K562 (cell line): ENCODE results near the gene UQCRC1. TPM values are rescaled to one million over a fixed set of nuclear protein-coding genes. Genes with fewer than 3 reads are reported as not detected.

Source experiments
- BRCA1 ChIP-seq, 2 experiments: fragments of 450-650 bp in 1 of 2; sonication (generic) in 1 of 2; formaldehyde crosslinking in 1 of 2; IDR thresholded peaks; 2 replicates each; pipeline versions ENCODE4 v1.5.0 to v1.6.1; 2017 to 2020; ENCODE audit warnings: mild to moderate bottlenecking in 1 of 2, missing genetic modification reagents in 1 of 2
- BRD9 ChIP-seq: fragments of 450-650 bp; IDR thresholded peaks from 2 replicates; pipeline ENCODE4 v1.6.1; 2018; ENCODE audit warnings: low read depth; ENCODE audit not compliant: partially characterized antibody
- CBFA2T3 ChIP-seq: fragments of 450-650 bp; IDR thresholded peaks from 2 replicates; pipeline ENCODE4 v1.6.1; 2017
- E2F8 ChIP-seq: fragments of 450-650 bp; IDR thresholded peaks from 2 replicates; pipeline ENCODE4 v1.7.1; 2018; ENCODE audit warnings: mild to moderate bottlenecking, low read depth; ENCODE audit not compliant: partially characterized antibody
- KDM4B ChIP-seq, 2 experiments: fragments of 450-650 bp in 1 of 2; sonication (generic) in 1 of 2; IDR thresholded peaks; 2 replicates each; pipeline ENCODE4 v1.6.1; 2016 to 2017; ENCODE audit warnings: borderline replicate concordance in 2 of 2, antibody characterized with exemption in 1 of 2, low read depth in 1 of 2, mild to moderate bottlenecking in 1 of 2
- POLR2AphosphoS5 ChIP-seq: IDR thresholded peaks from 2 replicates; pipeline ENCODE4 v1.6.1; 2011; ENCODE audit warnings: mild to moderate bottlenecking, low read depth, low read length, moderate library complexity; ENCODE audit not compliant: control insufficient read depth, insufficient read depth
- RBM25 ChIP-seq: fragments of 200-400 bp; formaldehyde crosslinking; IDR thresholded peaks from 2 replicates; pipeline ENCODE4 v1.6.1; 2018; ENCODE audit warnings: low read length, low read depth, moderate library complexity; ENCODE audit not compliant: severe bottlenecking
- SRF ChIP-seq, 2 experiments: fragments of 250-450, 450-650 bp in 1 of 2; sonication (Bioruptor Pico) in 1 of 2; sonication (generic) in 1 of 2; formaldehyde crosslinking; IDR thresholded peaks; 2 replicates each; pipeline versions ENCODE4 v1.5.0 to v1.5.1; 2020 to 2022; ENCODE audit warnings: mild to moderate bottlenecking in 1 of 2, missing genetic modification reagents in 1 of 2
- TCF3 ChIP-seq: sonication (generic); formaldehyde crosslinking; IDR thresholded peaks from 2 replicates; pipeline ENCODE4 v1.4.0; 2020; ENCODE audit warnings: mild to moderate bottlenecking, missing genetic modification reagents
- TFAP4 ChIP-seq: sonication (generic); formaldehyde crosslinking; IDR thresholded peaks from 2 replicates; pipeline ENCODE4 v1.8.0; 2022; ENCODE audit warnings: missing genetic modification reagents, mild to moderate bottlenecking, moderate library complexity, borderline replicate concordance
- ZNF280B ChIP-seq: fragments of 250-450 bp; sonication (Bioruptor Pico); IDR thresholded peaks from 2 replicates; pipeline ENCODE4 v1.5.1; 2021; ENCODE audit warnings: mild to moderate bottlenecking
- ZNF586 ChIP-seq: fragments of 450-650 bp; formaldehyde crosslinking; conservative IDR thresholded peaks from 2 replicates; pipeline ENCODE4 v1.4.0; 2020; ENCODE audit warnings: mild to moderate bottlenecking, moderate library complexity
- polyA plus RNA-seq, 8 experiments: library from polyadenylated mRNA; depleted of rRNA in 4 of 8; stranded (reverse) in 5 of 8; unstranded in 3 of 8; fragments of >200 nt; fragmentation: Nextera tagmentation in 2 of 8; fragmentation: Illumina TruSeq in 1 of 8; extraction: Ambion mirVana in 2 of 8; extraction: Trizol in 1 of 8; gene quantifications; 2 replicates each; pipeline versions ENCODE4 v1.2.1 to v1.2.3, GENCODE V29; 2011 to 2014; ENCODE audit warnings: inconsistent platforms in 1 of 8, missing spikeins in 1 of 8
- total RNA-seq, 7 experiments: library from RNA; depleted of rRNA in 6 of 7; stranded (reverse); fragments of >200 nt in 6 of 7; fragmentation: Illumina TruSeq in 2 of 7; extraction: Trizol in 2 of 7; gene quantifications; 2 replicates each; pipeline versions ENCODE4 v1.2.1 to v1.2.3, GENCODE V29; 2011 to 2021; ENCODE audit warnings: low replicate concordance in 1 of 7
- TF ChIP-seq, protein P1 (sequence below): sonication (generic); formaldehyde crosslinking; IDR thresholded peaks from 2 replicates; pipeline ENCODE4 v1.8.1; 2023; ENCODE audit warnings: mild to moderate bottlenecking, missing genetic modification reagents, moderate library complexity
- TF ChIP-seq, protein P2 (sequence below): fragments of 450-650 bp; IDR thresholded peaks from 2 replicates; pipeline ENCODE4 v1.6.1; 2017; ENCODE audit warnings: mild to moderate bottlenecking, moderate library complexity

The UQCRC1 gene
- total and polyA plus RNA-seq, 9 of the 15 experiments (the other 6 are each of a cell fraction or from before 2014, with no cell fraction given), result 125 to 424 (median 268) TPM

DNA sequence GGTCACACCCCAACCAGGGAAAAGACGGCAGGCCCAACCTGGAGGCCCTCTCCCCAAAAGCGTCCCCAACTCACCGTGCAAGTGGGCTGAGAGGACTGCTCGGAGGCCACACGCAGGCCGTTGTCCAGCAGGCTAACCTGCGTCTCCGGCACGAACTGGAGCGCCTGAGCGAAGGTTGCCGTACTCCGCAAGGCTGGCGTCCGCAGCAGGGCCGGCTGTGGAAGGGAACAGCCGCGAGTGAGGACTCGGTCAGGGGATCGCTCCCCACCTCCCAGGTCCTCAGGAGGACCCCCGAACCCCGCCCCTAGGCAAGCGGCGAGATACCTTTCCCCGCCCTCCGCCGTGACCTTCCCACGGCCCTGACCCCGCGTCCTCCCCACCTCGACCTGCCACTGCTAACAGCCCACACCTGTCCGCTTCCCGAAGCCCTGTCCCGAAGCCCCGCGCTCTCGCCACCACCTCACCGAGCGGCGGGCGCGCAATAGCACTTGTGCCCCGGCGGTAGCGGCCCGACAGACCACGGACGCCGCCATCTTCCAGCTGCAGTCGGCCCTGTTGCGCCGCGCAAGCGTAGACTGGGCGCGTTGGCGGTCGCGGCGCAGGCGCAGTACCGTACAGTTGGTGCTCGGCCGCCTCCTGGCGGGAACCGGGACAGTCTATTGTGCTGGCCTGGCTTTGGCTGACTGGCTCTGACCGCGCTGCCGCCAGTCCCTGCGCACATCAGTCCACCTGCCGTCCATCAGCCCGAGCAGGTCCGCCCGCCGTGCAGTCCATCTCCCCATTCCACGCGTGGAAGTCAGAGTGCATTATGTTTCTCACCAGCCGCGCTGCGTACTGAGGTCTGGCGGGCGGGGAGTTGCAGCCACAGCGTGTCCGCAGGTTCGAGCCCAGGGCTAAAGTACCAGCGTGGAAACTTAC lies at the start of gene UQCRC1 (continued):
- TF ChIP-seq, protein P1, sequence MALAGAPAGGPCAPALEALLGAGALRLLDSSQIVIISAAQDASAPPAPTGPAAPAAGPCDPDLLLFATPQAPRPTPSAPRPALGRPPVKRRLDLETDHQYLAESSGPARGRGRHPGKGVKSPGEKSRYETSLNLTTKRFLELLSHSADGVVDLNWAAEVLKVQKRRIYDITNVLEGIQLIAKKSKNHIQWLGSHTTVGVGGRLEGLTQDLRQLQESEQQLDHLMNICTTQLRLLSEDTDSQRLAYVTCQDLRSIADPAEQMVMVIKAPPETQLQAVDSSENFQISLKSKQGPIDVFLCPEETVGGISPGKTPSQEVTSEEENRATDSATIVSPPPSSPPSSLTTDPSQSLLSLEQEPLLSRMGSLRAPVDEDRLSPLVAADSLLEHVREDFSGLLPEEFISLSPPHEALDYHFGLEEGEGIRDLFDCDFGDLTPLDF (CRISPR knock-in tag), result peak; percentile 10; the same call in 1 of the 2 replicates
- TF ChIP-seq KDM4B (IDR thresholded peaks at IDR 0.05; ENCODE audit: borderline replicate concordance in 2 of 2, low read depth in 1 of 2) (no peak), ZNF586 (CRISPR knock-in tag) (no peak), SRF (CRISPR knock-in tag; IDR thresholded peaks at IDR 0.05) (no peak), E2F8 (no peak), RBM25 (no peak), BRD9 (no peak), POLR2AphosphoS5 (peak; percentile 87), TFAP4 (peak; percentile 87), ZNF280B (no peak), TCF3 (CRISPR knock-in tag) (peak; percentile 24; the same call in 1 of the 2 replicates), BRCA1 (IDR thresholded peaks at IDR 0.05) (no peak), BRCA1 (CRISPR knock-in tag; IDR thresholded peaks at IDR 0.05) (no peak), CBFA2T3 (no peak)
- TF ChIP-seq, protein P2, sequence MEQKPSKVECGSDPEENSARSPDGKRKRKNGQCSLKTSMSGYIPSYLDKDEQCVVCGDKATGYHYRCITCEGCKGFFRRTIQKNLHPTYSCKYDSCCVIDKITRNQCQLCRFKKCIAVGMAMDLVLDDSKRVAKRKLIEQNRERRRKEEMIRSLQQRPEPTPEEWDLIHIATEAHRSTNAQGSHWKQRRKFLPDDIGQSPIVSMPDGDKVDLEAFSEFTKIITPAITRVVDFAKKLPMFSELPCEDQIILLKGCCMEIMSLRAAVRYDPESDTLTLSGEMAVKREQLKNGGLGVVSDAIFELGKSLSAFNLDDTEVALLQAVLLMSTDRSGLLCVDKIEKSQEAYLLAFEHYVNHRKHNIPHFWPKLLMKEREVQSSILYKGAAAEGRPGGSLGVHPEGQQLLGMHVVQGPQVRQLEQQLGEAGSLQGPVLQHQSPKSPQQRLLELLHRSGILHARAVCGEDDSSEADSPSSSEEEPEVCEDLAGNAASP, result no peak
